A673 (cell line): Measurements from ENCODE around the gene SND1. TPM values are rescaled to one million over a fixed set of nuclear protein-coding genes. Genes with fewer than 3 reads are reported as not detected.

Experiments used
- BruUV-seq: library from RNA; stranded (reverse); fragments of 400-500 nt; replicated peaks from 2 replicates; lab custom pipeline; 2021; lab: Mats Ljungman, UMichigan
- CTCF ChIA-PET: fragments of 300-600 bp; sonication (Branson Sonifier 250); formaldehyde crosslinking; loops from one replicate; lab custom pipeline; 2022; ENCODE audit warnings: antibody characterized with exemption; lab: Charles Lee
- POLR2A ChIA-PET: fragments of 300-600 bp; sonication (Branson Sonifier 250); formaldehyde crosslinking; loops from one replicate; lab custom pipeline; 2022; ENCODE audit warnings: antibody characterized with exemption; ENCODE audit not compliant: low non-redundant PET; lab: Charles Lee
- DNase-seq: peaks from one replicate; pipeline ENCODE4 v3.0.0-alpha.2; 2015; ENCODE audit warnings: low spot score
- H3K27ac ChIP-seq: fragments of 200-600 bp; sonication (generic); 2 replicates; pipeline ENCODE4 v1.5.1; 2016; ENCODE audit warnings: mixed run types, low read depth, mild to moderate bottlenecking, mixed read lengths, antibody characterized with exemption, low read length; ENCODE audit not compliant: poor library complexity, severe bottlenecking
- H3K27me3 ChIP-seq: fragments of 200-600 bp; sonication (generic); replicated peaks from 2 replicates; pipeline ENCODE4 v1.6.1; 2017; ENCODE audit warnings: mixed run types, low read depth, mild to moderate bottlenecking, mixed read lengths, antibody characterized with exemption, low read length; ENCODE audit not compliant: insufficient read depth, poor library complexity
- H3K36me3 ChIP-seq: fragments of 200-600 bp; sonication (generic); 2 replicates; pipeline ENCODE4 v1.6.1; 2016; ENCODE audit warnings: mixed run types, mild to moderate bottlenecking, mixed read lengths, antibody characterized with exemption, low read length; ENCODE audit not compliant: insufficient read depth, poor library complexity, severe bottlenecking
- H3K4me1 ChIP-seq: fragments of 200-600 bp; sonication (generic); 2 replicates; pipeline ENCODE4 v1.6.1; 2017; ENCODE audit warnings: mixed run types, mild to moderate bottlenecking, mixed read lengths, antibody characterized with exemption, low read length; ENCODE audit not compliant: insufficient read depth, poor library complexity, severe bottlenecking
- H3K4me3 ChIP-seq: fragments of 200-600 bp; sonication (generic); 2 replicates; pipeline ENCODE4 v1.5.1; 2016; ENCODE audit warnings: low read depth, mixed run types, mild to moderate bottlenecking, mixed read lengths, low read length; ENCODE audit not compliant: poor library complexity, severe bottlenecking
- H3K9me3 ChIP-seq: fragments of 200-600 bp; sonication (generic); 2 replicates; pipeline ENCODE4 v1.6.1; 2016; ENCODE audit warnings: mixed run types, low read depth, mild to moderate bottlenecking, mixed read lengths, antibody characterized with exemption, low read length; ENCODE audit not compliant: poor library complexity, severe bottlenecking
- EZH2 ChIP-seq: fragments of 200-600 bp; sonication (generic); IDR thresholded peaks from 2 replicates; pipeline ENCODE4 v1.6.1; 2017; ENCODE audit warnings: borderline replicate concordance, low read depth, mild to moderate bottlenecking, mixed read lengths, antibody characterized with exemption, low read length; ENCODE audit not compliant: poor library complexity, severe bottlenecking
- intact Hi-C: fragments of 100-400 bp; cut with micrococcal nuclease; formaldehyde crosslinking; loops from one replicate; pipeline ENCODE4 v1.10.0; 2022; ENCODE audit not compliant: unreplicated experiment
- total RNA-seq: library from RNA; stranded (reverse); gene quantifications from 2 replicates; pipeline ENCODE4 v1.2.3, GENCODE V29; 2021
- TF ChIP-seq, protein P1 (sequence below): fragments of 300-800, 200-600 bp; sonication (generic); conservative IDR thresholded peaks from 2 replicates; pipeline ENCODE4 v1.5.1; 2017; ENCODE audit warnings: low read depth, mild to moderate bottlenecking, antibody characterized with exemption, low read length, moderate library complexity, mixed read lengths

SND1 gene
- total RNA-seq, 1 experiment from 2014 or later: 177 TPM

GRCh38 chr7:127870231-127870907 is 218.4 kb downstream of the SND1 start:
- ChIA-PET CTCF (no interaction called here), POLR2A (no interaction called here)
- no peaks in the 10 kb centered on the region for H3K36me3 ChIP-seq
- intact Hi-C loops: no loop called here
- H3K27me3 ChIP-seq: no peaks in the 10 kb centered on the region
- H3K27ac ChIP-seq: no peak overlapping the region
- no peaks in the 10 kb centered on the region for H3K9me3 ChIP-seq
- H3K4me1 ChIP-seq: no peaks in the 10 kb centered on the region
- BruUV-seq: no TSS peak
- TF ChIP-seq EZH2: no peak
- TF ChIP-seq, protein P1, sequence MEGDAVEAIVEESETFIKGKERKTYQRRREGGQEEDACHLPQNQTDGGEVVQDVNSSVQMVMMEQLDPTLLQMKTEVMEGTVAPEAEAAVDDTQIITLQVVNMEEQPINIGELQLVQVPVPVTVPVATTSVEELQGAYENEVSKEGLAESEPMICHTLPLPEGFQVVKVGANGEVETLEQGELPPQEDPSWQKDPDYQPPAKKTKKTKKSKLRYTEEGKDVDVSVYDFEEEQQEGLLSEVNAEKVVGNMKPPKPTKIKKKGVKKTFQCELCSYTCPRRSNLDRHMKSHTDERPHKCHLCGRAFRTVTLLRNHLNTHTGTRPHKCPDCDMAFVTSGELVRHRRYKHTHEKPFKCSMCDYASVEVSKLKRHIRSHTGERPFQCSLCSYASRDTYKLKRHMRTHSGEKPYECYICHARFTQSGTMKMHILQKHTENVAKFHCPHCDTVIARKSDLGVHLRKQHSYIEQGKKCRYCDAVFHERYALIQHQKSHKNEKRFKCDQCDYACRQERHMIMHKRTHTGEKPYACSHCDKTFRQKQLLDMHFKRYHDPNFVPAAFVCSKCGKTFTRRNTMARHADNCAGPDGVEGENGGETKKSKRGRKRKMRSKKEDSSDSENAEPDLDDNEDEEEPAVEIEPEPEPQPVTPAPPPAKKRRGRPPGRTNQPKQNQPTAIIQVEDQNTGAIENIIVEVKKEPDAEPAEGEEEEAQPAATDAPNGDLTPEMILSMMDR: no peak
- DNase-seq: no peak
- H3K4me3 ChIP-seq: no peak overlapping the region

DNA sequence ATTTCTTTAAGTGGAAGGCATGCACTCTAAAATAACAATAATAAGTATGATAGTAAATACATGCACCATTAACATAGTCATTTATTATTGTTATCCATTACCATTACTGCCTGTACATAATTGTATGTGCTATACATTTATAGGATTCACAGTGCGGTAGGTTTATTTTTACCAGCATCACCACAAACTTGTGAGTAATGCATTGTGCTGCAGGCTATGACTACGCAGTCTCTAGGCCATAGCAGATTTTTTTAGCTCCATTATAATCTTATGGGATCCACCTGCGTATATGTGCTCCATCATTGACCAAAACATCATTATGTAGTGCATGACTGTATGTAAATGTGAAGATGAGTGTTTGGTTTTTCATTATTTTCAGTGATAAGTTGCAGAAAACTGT is 219.2 kb downstream of the SND1 start:
- DNase-seq: no peak
- H3K36me3 ChIP-seq: no peaks in the 10 kb centered on the region
- no peak overlapping the region for H3K27ac ChIP-seq
- no TSS peak for BruUV-seq
- no peaks in the 10 kb centered on the region for H3K9me3 ChIP-seq
- intact Hi-C loops: no loop called here
- TF ChIP-seq EZH2: no peak
- TF ChIP-seq, protein P1: no peak
- H3K4me1 ChIP-seq: no peaks in the 10 kb centered on the region
- H3K27me3 ChIP-seq: no peaks in the 10 kb centered on the region
- CTCF ChIA-PET: no interaction called here
- no peak overlapping the region for H3K4me3 ChIP-seq
- POLR2A ChIA-PET: no interaction called here

DNA sequence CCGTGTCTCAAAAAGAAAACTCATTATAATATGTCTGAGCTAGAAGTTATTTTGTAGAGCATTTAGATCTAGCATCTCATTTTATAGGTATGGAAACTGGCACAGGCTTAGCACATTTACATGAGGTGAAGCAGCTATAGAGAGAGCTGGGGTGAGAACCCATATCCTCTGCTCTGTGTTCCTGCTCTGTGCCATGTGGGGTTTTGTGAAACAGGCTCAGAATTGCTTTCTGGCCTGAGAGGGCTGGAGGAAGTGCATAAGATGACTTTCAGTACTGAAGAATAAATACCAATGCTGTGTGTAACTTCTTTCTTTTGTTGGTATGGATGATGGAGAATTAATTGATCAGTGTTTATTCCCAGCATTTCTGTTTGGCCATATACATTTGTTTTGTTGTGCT is 220.1 kb downstream of the SND1 start:
- ChIA-PET CTCF (no interaction called here), POLR2A (interaction anchor here (0.6 kb wide), 1 partner anchor 22 kb away, joined by 4 read pairs; no protein-coding TSS in a partner anchor)
- Histone ChIP-seq H3K27me3 (no peaks in the 10 kb centered on the region), H3K36me3 (no peaks in the 10 kb centered on the region), H3K27ac (no peak overlapping the region), H3K9me3 (no peaks in the 10 kb centered on the region), H3K4me1 (no peaks in the 10 kb centered on the region), H3K4me3 (no peak overlapping the region)
- TF ChIP-seq, protein P1: no peak
- TF ChIP-seq EZH2: no peak
- no TSS peak for BruUV-seq
- no peak for DNase-seq
- intact Hi-C loops: no loop called here
